Dendritic cell treated with granulocyte-macrophage colony-stimulating factor and Interleukin-4, amounts not matched to agents 40 ng/mL and 50 ng/mL, for 4 days (primary cell): ENCODE measurements around the gene ATP11A.

Experiments used
- H3K27ac Mint-ChIP-seq: one replicate; pipeline ENCODE4 v1.8.0; 2022; ENCODE audit warnings: mild to moderate bottlenecking, mixed read lengths
- H3K27me3 Mint-ChIP-seq: one replicate; pipeline ENCODE4 v1.8.0; 2022; ENCODE audit warnings: mild to moderate bottlenecking, mixed read lengths
- H3K36me3 Mint-ChIP-seq: one replicate; pipeline ENCODE4 v1.8.0; 2022; ENCODE audit warnings: low read depth, mixed read lengths
- H3K4me1 Mint-ChIP-seq: one replicate; pipeline ENCODE4 v1.8.0; 2022; ENCODE audit warnings: low read depth, mixed read lengths
- H3K4me3 Mint-ChIP-seq: one replicate; pipeline ENCODE4 v1.8.0; 2022; ENCODE audit warnings: mild to moderate bottlenecking, moderate library complexity, mixed read lengths
- H3K9me3 Mint-ChIP-seq: one replicate; pipeline ENCODE4 v1.8.0; 2022; ENCODE audit warnings: mixed read lengths
- intact Hi-C: fragments of 100-400 bp; cut with micrococcal nuclease; formaldehyde crosslinking; loops from one replicate; pipeline ENCODE4 v1.15.0; 2022

Gene ATP11A

GRCh38 chr13:112928020-112928971, 238.5 kb downstream of the ATP11A start:
- intact Hi-C loops, result no loop called here
- Mint-ChIP-seq H3K27me3 (peaks cover 36% of the 10 kb centered on the region), H3K9me3 (no peaks in the 10 kb centered on the region), H3K4me3 (no peak overlapping the region), H3K4me1 (peaks cover 15% of the 10 kb centered on the region), H3K36me3 (no peaks in the 10 kb centered on the region), H3K27ac (no peak overlapping the region)

DNA sequence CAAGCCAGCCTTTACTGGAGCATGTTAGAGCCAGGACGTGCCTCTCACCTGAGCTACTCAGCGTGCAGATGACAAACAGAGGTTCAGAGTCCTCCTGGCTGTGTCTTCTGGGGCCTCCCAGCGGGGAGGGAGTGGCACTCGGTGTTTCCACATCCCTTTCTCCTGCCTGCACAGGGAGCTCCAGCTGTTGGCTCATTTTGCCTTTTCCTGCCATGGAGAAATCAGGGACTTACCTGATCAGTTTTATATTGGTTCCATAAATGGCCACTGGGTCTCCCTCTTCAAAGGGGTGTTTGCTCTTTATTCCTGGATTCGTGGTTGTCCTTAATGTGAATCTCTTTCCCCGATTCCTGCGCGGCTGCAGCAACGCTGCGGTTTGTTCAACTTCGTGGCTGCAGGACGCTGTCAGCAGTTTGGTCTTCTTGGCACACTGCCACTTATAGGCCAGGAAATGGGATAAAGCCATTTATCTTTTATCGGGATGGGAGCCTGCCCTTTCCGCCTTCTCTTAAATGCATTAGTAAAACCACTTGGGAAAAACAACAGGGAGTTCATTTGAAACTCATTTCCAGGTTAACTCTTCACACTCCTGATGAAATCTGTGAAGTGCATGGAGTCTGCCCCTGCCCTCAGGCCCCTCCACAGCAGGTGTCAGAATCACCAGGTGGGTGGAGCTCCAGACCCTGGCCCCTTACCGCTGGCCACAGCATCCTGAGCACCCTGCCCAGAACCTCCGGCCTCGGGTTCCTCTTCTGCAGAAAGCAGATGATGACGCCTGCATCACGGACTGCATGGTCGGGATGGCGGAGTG, 239.3 kb downstream of the ATP11A start:
- Mint-ChIP-seq H3K9me3 (no peaks in the 10 kb centered on the region), H3K27ac (no peak overlapping the region), H3K4me3 (no peak overlapping the region), H3K27me3 (peaks cover 36% of the 10 kb centered on the region), H3K36me3 (no peaks in the 10 kb centered on the region), H3K4me1 (peaks cover 15% of the 10 kb centered on the region)
- intact Hi-C loops, result no loop called here

- H3K27ac Mint-ChIP-seq, result no peak overlapping the region
- no peaks in the 10 kb centered on the region for H3K36me3 Mint-ChIP-seq
- H3K4me1 Mint-ChIP-seq, result peaks cover 15% of the 10 kb centered on the region
- peaks cover 36% of the 10 kb centered on the region for H3K27me3 Mint-ChIP-seq
- H3K9me3 Mint-ChIP-seq, result no peaks in the 10 kb centered on the region
- intact Hi-C loops, result no loop called here
- H3K4me3 Mint-ChIP-seq, result no peak overlapping the region
These were observed 239.9 kb downstream of the ATP11A start for GRCh38 chr13:112929783-112930055.

GRCh38 chr13:112930192-112930591, 240.4 kb downstream of the ATP11A start:
- no peaks in the 10 kb centered on the region for H3K9me3 Mint-ChIP-seq
- no peak overlapping the region for H3K27ac Mint-ChIP-seq
- intact Hi-C loops, result no loop called here
- no peak overlapping the region for H3K4me3 Mint-ChIP-seq
- no peaks in the 10 kb centered on the region for H3K36me3 Mint-ChIP-seq
- H3K4me1 Mint-ChIP-seq, result peaks cover 15% of the 10 kb centered on the region
- H3K27me3 Mint-ChIP-seq, result peaks cover 36% of the 10 kb centered on the region

GRCh38 chr13:112931028-112931934, 241.4 kb downstream of the ATP11A start:
- Mint-ChIP-seq H3K4me1 (peaks cover 15% of the 10 kb centered on the region), H3K27ac (no peak overlapping the region), H3K9me3 (no peaks in the 10 kb centered on the region), H3K4me3 (no peak overlapping the region), H3K36me3 (no peaks in the 10 kb centered on the region), H3K27me3 (peaks cover 36% of the 10 kb centered on the region)
- intact Hi-C loops, result no loop called here

DNA sequence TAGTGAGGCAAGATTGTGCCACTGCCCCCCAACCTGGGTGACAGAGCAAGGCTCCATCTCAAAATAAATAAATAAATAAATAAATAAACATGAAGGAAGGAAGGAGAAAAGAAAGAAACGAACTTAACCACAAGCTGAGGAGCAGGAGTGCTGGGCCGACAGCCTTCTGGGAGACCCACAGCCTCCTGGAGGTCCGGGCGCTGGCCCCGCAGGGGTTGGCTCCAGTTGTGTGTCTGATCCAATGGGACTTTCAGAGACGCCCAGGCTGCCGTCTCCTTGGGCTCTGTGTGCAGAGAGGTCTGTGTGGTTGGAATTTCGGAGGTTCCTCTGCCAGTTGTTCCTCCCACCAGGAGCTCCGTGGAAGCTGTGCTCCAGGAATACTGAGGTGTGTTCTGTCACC, 243.1 kb downstream of the ATP11A start:
- Mint-ChIP-seq H3K4me3 (no peak overlapping the region), H3K4me1 (peaks cover 15% of the 10 kb centered on the region), H3K36me3 (no peaks in the 10 kb centered on the region), H3K9me3 (no peaks in the 10 kb centered on the region), H3K27ac (no peak overlapping the region), H3K27me3 (peaks cover 35% of the 10 kb centered on the region)
- intact Hi-C loops, result no loop called here

GRCh38 chr13:112933649-112934048, 243.8 kb downstream of the ATP11A start:
- Mint-ChIP-seq H3K4me3 (no peak overlapping the region), H3K9me3 (no peaks in the 10 kb centered on the region), H3K27me3 (peaks cover 31% of the 10 kb centered on the region), H3K36me3 (no peaks in the 10 kb centered on the region), H3K27ac (no peak overlapping the region), H3K4me1 (peaks cover 15% of the 10 kb centered on the region)
- intact Hi-C loops, result no loop called here

DNA sequence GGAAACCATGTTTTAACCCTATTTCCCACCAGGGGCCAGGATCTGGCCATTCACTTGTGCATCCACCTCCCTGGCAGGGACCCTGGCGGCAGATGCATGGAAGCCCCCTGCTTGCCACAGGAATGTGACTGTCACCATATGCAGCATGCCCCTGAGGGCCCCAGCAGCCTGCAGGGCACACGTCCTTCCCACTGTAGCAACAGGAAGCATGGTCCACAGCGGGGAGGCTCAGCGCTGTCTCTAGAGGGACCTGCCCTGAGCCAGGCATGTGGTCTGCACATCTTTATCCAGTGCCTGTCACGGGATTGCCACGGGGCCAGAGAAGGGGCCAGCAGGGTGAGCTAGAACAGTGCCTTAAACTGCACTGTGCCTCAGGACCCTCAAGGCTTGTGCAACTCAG, 244.2 kb downstream of the ATP11A start:
- no peaks in the 10 kb centered on the region for H3K9me3 Mint-ChIP-seq
- no peak overlapping the region for H3K27ac Mint-ChIP-seq
- peaks cover 27% of the 10 kb centered on the region for H3K27me3 Mint-ChIP-seq
- no peak overlapping the region for H3K4me3 Mint-ChIP-seq
- peaks cover 12% of the 10 kb centered on the region for H3K4me1 Mint-ChIP-seq
- no peaks in the 10 kb centered on the region for H3K36me3 Mint-ChIP-seq
- intact Hi-C loops, result no loop called here
